OCI-LY3 (cell line): ENCODE measurements around the gene PIH1D1.

Experiments
- H2AFZ ChIP-seq: fragments of 200-600, 300-600 bp; shearing (Covaris generic); 2 replicates; pipeline ENCODE4 v1.6.0; 2014; ENCODE audit warnings: antibody characterized with exemption, low read depth, low read length
- H3K27ac ChIP-seq: fragments of 200-600, 300-600 bp; sonication (generic); 2 replicates; pipeline ENCODE4 v1.5.1; 2014; ENCODE audit warnings: mild to moderate bottlenecking, low read length, moderate library complexity, mixed read lengths
- H3K27me3 ChIP-seq: fragments of 200-600, 300-600 bp; sonication (generic); 2 replicates; pipeline ENCODE4 v1.6.1; 2014; ENCODE audit warnings: low read depth, low read length, mixed read lengths
- H3K36me3 ChIP-seq: fragments of 200-600, 300-600 bp; sonication (generic); replicated peaks from 2 replicates; pipeline ENCODE3; 2014; ENCODE audit warnings: low read depth, low read length, mixed read lengths
- H3K4me1 ChIP-seq: fragments of 300-600, 200-600 bp; sonication (generic); 2 replicates; pipeline ENCODE4 v1.6.1; 2014; ENCODE audit warnings: low read length, mixed read lengths
- H3K4me2 ChIP-seq: fragments of 200-600, 300-600 bp; sonication (generic); 2 replicates; pipeline ENCODE4 v1.6.1; 2014; ENCODE audit warnings: low read length, mixed read lengths
- H3K4me3 ChIP-seq: fragments of 300-600, 200-600 bp; sonication (generic); 2 replicates; pipeline ENCODE4 v1.5.1; 2014; ENCODE audit warnings: antibody characterized with exemption, mild to moderate bottlenecking, low read length, moderate library complexity
- H3K79me2 ChIP-seq: fragments of 300-600, 200-600 bp; shearing (Covaris generic); 2 replicates; pipeline ENCODE4 v1.6.1; 2014; ENCODE audit warnings: mild to moderate bottlenecking, low read length, mixed read lengths
- H3K9ac ChIP-seq: fragments of 300-600, 200-600 bp; shearing (Covaris generic); 2 replicates; pipeline ENCODE4 v1.6.0; 2014; ENCODE audit warnings: mild to moderate bottlenecking, low read length, moderate library complexity
- H3K9me3 ChIP-seq: fragments of 200-600, 300-600 bp; shearing (Covaris generic); 2 replicates; pipeline ENCODE4 v1.6.1; 2014; ENCODE audit warnings: low read length, mixed read lengths; ENCODE audit not compliant: insufficient read depth
- H4K20me1 ChIP-seq: fragments of 200-600, 300-600 bp; sonication (generic); 2 replicates; pipeline ENCODE4 v1.6.1; 2016; ENCODE audit warnings: low read length, mixed read lengths; ENCODE audit not compliant: insufficient read depth
- CTCF ChIP-seq: fragments of 200-600, 300-600 bp; sonication (generic); IDR thresholded peaks from 2 replicates; pipeline ENCODE4 v1.5.1; 2014; ENCODE audit warnings: antibody characterized with exemption, low read length, low read depth
- EZH2phosphoT487 ChIP-seq: fragments of 200-600 bp; shearing (Covaris generic); IDR thresholded peaks from 2 replicates; pipeline ENCODE4 v1.6.1; 2018; ENCODE audit warnings: antibody characterized with exemption, mixed run types, low read depth

PIH1D1 gene

GRCh38 chr19:49489601-49490167 is 38.1 kb upstream of the PIH1D1 start:
- no peaks in the 10 kb centered on the region for H3K9me3 ChIP-seq
- peak overlapping the region; percentile 99 for H3K9ac ChIP-seq
- TF ChIP-seq EZH2phosphoT487 (no peak), CTCF (peak; percentile 48)
- H3K4me3 ChIP-seq: peak overlapping the region; percentile 87
- peaks cover 18% of the 10 kb centered on the region for H3K4me1 ChIP-seq
- H3K4me2 ChIP-seq: peak overlapping the region; percentile 77
- H4K20me1 ChIP-seq: peaks cover 34% of the 10 kb centered on the region
- H3K79me2 ChIP-seq: peaks cover 42% of the 10 kb centered on the region
- H3K27ac ChIP-seq: peak overlapping the region; percentile 83
- H3K27me3 ChIP-seq: no peaks in the 10 kb centered on the region
- H3K36me3 ChIP-seq: peaks cover 54% of the 10 kb centered on the region
- no peak overlapping the region for H2AFZ ChIP-seq

GRCh38 chr19:49488863-49489537 is 37.4 kb upstream of the PIH1D1 start:
- Histone ChIP-seq H3K27me3 (no peaks in the 10 kb centered on the region), H4K20me1 (peaks cover 34% of the 10 kb centered on the region), H3K79me2 (peaks cover 42% of the 10 kb centered on the region), H3K9ac (peak overlapping the region; percentile 99), H3K9me3 (no peaks in the 10 kb centered on the region), H3K4me2 (peak overlapping the region; percentile 77), H3K36me3 (peaks cover 54% of the 10 kb centered on the region), H3K4me3 (peak overlapping the region; percentile 87), H2AFZ (no peak overlapping the region), H3K27ac (peak overlapping the region; percentile 83), H3K4me1 (peaks cover 18% of the 10 kb centered on the region)
- no peak for TF ChIP-seq CTCF
- TF ChIP-seq EZH2phosphoT487: no peak

- Histone ChIP-seq H3K79me2 (peaks cover 42% of the 10 kb centered on the region), H3K4me2 (peak overlapping the region; percentile 77), H3K9me3 (no peaks in the 10 kb centered on the region), H3K4me1 (peaks cover 18% of the 10 kb centered on the region), H3K27ac (peak overlapping the region; percentile 83), H2AFZ (no peak overlapping the region), H4K20me1 (peaks cover 34% of the 10 kb centered on the region), H3K4me3 (peak overlapping the region; percentile 87), H3K9ac (peak overlapping the region; percentile 99), H3K36me3 (peaks cover 52% of the 10 kb centered on the region), H3K27me3 (no peaks in the 10 kb centered on the region)
- TF ChIP-seq CTCF (no peak), EZH2phosphoT487 (no peak)
Observed at GRCh38 chr19:49488046-49488862, 36.6 kb upstream of the PIH1D1 start.
